HL-60/S4 (cell line): ENCODE measurements around the gene MAMDC4.
"Not testable (repeated sequence)": the region's sequence is repeated elsewhere in the genome, so short reads cannot be mapped to it uniquely, and the experiment has no call there.

ENCODE experiments used
- in situ Hi-C: fragments of 300-500 bp; cut with MboI; formaldehyde crosslinking; loops from 2 replicates; pipeline ENCODE4 v1.14.3; 2022; ENCODE audit warnings: low sequenced_read_pairs

MAMDC4 gene

DNA sequence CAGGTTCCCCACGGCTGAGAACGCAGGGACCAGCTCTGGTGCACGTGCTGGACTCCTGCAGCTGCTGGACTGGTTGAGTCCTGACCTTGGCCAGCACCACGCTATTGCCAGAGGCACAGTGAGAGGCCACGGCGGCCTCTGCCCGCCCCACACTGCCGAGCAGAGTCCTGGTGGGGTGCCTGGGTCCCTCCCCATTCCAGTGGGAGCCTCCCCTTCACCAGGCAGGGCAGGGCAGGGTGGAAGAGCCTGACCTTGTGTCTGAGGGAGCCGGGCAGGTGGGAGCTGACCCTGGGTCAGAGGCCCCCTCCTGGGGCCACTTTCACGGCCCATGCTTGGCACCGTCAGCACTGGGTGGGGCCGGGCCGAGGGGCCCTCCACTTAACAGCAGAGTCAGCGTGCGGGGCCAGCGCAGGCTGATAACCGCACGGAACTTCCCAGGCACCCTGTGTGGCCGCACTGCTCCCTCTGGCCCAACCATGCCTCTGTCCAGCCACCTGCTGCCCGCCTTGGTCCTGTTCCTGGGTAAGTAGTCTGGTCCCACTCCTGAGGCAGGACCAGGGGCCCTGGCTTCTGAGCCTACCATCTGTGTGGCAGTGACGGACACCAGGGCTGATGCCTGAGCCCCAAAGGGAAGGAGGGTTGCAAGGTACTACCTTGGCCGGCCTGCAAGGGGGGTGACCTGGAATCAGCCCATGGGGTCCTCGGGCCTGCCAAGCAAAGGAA is at the start of gene MAMDC4:
Gene MAMDC4, plus strand, starts transcription at position 406 of the 723 bp plus-strand sequence. Its CDS starts 71 bp downstream, at position 477.
- in situ Hi-C loops: no loop called here

DNA sequence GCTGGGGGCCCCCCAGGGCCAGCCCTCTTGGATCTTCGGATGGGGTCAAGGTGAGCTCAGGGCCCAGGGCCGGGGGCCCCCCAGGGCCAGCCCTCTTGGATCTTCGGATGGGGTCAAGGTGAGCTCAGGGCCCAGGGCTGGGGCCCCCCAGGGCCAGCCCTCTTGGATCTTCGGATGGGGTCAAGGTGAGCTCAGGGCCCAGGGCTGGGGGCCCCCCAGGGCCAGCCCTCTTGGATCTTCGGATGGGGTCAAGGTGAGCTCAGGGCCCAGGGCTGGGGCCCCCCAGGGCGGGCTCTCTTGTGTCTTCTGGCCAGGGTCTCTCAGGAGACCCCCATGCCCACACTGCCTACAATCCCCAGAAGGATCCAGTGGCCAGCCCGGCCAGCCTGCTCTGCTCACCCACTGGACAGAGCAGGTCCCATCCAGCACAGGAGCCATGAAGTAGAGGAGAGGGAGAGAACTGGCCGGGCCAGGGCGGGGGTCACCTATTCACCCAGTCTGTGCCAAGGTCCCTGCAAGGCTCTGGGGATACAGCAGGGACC is 49.1 kb upstream of the MAMDC4 start:
- in situ Hi-C loops: not testable (repeated sequence)

DNA sequence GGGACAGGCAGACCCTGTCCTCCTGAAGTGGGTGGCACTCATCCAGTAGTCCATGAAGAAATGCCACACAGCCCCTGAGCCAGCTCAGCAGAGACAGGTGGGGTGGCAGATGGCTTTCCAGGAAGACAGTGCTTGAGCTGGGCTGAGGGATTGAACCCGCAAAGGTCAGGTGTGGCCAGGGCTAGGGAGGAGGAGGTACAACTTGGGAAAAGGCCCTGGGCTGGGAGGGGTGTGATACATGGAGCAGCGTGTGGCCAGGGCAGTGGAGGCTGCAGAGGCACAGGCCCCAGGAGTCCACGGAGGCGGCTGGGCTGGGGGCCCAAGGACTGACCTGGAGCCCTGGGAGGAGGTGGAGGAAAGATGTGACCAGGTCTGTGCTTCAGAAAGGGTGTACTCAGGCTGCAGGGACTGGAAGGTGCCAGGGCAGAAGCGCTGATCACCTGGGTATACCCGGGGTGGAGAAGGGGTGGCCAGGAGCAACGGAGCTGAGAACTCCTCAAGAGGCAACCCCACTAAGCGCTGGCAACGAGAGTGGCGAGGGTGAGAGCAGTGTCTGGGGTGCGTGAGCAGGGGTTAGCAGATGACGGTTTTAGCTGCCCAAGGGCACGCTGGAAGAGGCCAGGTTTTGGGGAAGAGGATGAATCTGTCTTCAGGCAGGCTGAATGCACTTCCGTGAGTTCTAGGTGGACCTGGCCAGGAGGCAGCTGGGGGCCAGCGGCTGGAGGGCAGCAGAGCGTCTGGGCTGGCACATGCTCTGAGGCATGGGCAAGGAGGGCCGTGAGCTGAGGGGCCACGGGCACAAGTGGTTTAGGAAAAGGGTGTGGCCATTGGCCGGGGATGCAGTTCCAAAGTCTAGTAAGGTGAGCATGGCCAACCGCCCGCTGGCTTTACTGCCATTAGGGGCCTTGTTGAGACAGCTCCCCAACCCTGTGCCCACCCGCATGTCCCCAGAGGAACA is 48.3 kb upstream of the MAMDC4 start:
- in situ Hi-C loops: no loop called here

DNA sequence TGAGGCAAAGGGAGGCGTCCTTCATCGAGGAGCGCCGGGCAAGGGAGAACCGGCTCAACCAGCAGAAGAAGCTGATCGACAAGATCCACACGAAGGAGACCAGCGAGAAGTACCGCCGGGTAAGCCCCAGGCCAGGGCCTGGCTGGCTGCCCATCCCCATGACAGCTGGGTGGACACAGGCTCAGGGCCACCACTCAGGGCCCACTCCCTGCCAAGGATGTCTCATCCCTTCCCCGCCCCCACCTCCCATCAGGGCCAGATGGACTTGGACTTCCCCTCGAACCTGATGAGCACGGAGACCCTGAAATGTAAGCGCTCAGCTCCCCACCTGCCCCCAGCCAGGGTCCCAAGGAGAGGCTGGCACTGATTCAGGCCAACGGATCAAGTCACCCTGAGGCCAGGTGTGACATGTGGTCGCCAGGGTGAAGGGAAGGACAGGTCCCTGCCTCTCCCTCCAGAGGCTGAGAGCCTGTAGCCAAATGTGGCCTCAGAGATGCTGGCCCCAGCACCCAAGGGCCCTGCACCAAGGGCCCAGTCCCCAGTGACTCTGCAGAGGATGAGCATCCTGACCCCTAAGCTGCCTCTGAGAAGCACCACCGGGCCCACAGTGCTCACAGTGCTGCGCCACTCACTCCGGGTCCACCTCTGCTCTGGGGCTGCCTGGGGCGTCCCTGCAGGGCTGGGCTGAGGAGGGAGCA is 47.5 kb upstream of the MAMDC4 start:
- in situ Hi-C loops: no loop called here

DNA sequence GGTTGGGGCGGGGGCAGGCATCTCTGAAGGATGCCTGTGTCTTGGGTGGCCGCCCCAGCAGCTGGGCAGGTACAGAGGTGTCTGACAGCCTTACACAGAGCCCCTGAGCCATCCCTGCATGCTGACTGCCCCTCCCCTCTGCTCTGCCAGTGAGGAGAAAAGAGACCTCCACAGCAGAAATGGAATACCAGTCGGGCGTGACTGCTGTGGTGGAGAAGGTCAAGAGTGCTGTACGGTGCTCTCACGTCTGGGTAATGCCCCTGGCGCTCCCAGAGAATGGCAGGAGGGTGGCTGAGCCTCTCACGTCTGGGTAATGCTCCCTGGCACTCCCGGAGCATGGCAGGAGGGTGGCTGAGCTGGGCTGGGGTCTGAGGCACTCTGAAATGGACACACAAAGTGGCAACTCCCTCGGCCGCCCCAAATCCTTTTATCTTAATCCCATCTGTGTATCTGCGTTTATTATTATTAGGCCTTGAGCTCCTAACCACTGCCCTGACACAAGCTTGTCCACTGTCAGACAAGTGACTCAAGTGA is 46.9 kb upstream of the MAMDC4 start:
- in situ Hi-C loops: no loop called here

DNA sequence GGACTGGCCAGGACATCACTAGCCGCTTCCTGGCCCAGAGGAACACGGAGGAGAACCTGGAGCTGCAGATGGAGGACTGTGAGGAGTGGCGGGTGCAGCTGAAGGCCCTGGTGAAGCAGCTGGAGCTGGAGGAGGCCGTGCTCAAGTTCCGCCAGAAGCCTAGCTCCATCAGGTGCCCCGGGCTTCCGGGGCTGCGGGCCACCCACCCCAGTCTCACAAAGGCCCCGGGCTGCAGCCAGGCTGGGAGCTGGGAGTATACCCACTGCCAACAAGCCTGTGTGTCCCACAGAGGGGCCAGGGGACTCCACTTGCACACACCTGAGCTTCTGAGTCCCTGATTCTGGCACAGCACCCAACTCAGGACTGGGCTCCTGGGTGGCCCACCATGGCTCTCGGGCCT is 46.1 kb upstream of the MAMDC4 start:
- in situ Hi-C loops: no loop called here

DNA sequence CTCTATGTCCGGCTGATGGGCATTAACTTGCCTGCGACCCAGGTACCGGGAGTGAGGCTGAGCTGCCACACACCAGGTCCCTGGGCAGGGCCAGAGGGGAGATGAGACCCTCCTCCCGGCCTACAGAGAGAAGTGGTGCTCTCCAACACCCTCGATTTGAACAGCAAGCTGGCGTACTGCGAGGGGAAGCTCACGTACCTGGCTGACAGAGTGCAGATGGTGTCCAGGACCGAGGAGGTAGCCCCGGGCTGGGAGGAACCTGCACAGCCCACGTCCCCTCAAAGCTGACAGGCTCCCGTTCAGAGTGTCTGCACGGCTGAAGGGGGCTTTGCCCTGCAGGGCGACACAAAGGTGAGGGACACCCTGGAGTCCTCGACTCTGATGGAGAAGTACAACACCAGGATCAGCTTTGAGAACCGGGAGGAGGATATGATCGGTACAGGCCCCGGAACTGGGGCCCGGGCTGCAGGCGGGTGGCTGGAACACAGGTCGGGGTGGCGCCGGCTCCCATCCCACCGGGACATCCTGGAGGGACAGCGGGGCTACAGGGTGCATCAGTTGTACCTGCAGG is 45.4 kb upstream of the MAMDC4 start:
- in situ Hi-C loops: no loop called here

DNA sequence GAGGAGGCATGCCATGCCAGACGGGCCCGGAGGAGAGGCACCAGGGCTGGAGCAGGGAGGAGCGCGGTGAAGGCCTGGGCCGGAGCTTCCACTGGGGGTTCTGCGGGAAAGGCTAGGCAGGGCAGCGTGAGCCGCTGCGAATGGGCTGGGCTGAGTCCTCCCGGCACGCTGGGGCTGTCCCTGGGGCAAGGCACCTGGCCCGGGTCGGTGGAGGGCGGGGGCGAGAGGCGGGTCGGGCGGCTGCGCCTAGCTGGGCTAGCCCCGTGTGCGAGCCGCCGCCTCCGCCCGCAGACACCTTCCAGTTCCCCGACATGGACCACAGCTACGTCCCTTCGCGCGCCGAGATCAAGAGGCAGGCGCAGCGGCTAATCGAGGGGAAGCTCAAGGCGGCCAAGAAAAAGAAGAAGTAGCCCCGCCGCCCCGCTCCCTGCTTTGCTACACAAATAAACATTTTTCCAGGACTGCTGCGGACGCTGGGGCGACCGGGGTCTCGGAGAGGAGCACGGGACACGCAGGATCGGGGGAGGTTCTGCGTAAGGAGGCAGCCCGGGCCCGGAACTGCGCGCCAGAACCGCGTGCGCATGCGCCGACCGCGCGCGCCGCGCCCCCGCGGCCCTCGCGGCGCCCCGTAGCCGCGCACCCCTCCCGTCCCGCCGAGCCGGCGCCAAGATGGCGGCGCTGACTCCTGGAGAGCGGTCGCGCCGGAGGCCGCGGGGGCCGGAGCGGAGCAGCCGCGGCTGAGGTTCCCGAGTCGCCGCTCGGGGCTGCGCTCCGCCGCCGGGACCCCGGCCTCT is 44.7 kb upstream of the MAMDC4 start, which contains the start of gene RABL6:
Gene RABL6, plus strand, starts transcription at position 668 of the 794 bp plus-strand sequence. CDS start 249 bp downstream, outside the sequence.
- in situ Hi-C loops: no loop called here

DNA sequence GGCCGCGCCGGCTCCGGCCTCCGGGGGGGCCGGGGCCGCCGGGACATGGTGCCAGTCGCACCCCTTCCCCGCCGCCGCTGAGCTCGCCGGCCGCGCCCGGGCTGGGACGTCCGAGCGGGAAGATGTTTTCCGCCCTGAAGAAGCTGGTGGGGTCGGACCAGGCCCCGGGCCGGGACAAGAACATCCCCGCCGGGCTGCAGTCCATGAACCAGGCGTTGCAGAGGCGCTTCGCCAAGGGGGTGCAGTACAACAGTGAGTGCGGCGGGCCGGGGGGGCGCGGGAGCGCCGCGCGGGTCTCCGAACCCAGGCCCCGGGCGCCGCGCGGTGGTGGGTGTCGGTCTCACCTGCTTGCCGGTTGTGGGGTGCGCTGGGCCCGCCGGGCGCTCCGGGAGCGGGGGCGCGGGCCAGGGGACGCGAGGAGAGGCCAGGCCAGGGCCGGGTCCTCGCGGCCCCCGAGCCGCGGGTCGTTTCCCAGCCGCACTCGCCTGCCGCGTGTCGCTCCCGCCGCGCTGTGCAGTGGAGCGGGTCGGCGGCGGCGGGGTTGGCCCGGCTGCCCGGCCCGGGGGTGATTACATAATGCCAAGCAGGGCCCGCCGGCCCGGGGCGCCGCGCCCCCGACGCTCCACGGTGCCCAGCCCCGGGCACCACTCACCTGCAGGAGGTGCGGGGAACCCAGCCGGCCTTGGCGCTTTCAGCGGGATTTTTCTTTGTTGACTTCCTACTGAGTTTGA is 43.9 kb upstream of the MAMDC4 start:
- in situ Hi-C loops: no loop called here

DNA sequence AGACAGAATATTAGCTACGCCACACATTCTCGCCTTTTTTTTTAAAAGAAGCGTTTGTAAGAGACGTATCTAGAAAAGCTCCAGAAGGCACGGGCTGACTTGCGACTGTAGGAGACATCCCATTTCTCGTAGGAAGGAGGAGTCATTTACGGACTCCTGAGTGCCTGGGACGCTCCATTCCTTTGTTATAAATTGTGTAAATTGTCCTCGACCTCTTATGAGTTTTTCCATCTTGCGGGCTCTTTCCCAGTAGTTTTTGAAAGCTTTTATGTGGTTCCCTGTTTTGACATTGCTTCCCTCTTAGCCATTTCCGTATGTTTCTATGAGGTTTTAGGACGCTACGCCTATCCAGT is 43.4 kb upstream of the MAMDC4 start:
- in situ Hi-C loops: no loop called here

DNA sequence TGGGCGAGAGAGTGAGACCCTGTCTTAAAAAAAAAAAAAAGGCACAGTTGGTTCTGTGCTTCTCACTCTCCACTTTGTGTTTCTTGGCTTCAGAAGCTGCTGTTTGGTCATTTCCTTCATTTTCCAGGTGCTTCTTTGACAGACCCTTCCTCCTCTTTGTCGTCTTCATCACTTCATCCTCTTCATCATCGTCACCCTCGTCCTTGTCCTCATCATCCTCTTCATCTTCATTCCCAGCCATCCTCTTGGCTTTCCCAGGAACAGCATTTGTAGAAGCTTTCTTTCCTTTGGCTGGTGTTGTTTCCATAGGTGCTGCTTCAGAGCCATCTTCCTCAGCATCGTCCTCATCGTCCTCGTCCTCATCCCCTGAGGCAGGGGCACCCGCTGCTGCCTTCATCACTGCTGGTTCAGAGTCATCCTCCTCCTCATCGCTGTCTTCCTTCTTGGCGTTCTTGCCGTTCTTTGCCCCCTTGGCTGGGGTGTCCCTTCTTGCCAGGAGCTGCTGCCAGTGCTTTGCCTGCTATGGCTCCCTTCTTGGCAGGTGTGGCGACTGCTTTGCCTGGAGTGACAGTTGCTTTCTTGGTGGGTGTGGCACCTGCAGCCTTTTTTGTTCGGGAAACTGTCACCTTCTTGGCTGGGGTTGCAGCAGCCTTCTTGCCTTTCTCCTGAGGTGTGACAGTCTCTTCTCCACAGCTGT is 37.3 kb upstream of the MAMDC4 start:
- in situ Hi-C loops: no loop called here

DNA sequence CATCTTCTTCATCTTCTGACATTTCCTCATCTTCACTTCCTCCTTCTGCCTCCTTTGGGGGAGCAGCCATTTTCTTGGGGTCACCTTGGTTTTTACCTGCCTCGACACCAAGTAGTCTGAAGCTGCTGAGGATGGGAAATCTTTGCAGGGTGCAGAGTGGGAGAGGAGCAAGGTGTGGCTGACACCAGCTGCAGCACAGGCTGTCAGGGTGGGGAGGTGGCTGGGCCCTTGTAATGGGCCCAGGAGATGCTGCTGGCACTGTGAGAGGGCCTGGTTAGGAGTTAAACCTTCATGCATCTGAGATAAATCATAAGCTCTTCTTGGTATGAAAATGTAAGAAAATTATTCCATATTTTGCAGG is 36.7 kb upstream of the MAMDC4 start:
- in situ Hi-C loops: no loop called here

DNA sequence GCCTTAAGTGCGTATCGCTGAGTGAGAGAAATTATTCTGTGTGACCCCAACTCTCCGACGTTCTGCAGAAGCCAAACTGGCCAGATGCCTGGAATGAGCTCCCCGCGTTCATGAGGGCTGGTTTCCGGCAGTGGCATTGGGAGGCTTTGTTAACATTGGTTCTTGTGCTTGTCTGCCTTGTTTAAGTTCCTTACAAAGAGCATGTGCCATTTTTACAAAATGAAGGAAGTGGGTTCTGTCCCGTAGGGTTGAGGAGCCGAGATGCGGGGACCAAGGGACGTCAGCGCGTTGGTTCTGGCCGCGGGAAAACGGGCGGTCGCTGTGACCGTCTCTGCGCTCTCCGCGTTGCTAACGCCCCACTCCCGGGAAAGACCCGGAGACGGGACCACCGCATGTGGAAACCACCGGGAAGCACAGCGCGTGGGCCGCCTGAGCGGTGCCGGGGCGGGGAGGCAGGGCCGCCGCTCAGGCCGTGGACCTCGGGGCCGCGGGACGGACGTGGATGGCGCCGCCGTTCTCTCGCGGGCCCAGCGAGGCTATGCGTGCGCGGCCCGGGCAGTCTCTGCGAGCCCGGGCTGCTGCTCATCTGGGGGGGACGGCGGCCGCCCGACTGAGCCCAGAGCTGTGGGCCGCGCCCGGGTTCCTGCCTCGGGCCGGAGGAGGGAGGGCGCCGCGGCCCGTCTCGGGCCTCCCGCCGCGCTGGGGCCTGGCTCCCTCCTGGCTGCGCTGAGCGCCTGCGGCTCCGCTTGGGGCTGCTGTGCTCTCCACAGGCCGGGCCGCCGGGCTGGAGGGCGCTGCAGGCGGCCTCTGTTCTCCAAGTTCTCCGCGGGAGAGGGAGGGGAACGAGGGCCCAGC is 30.9 kb upstream of the MAMDC4 start:
- in situ Hi-C loops: no loop called here

DNA sequence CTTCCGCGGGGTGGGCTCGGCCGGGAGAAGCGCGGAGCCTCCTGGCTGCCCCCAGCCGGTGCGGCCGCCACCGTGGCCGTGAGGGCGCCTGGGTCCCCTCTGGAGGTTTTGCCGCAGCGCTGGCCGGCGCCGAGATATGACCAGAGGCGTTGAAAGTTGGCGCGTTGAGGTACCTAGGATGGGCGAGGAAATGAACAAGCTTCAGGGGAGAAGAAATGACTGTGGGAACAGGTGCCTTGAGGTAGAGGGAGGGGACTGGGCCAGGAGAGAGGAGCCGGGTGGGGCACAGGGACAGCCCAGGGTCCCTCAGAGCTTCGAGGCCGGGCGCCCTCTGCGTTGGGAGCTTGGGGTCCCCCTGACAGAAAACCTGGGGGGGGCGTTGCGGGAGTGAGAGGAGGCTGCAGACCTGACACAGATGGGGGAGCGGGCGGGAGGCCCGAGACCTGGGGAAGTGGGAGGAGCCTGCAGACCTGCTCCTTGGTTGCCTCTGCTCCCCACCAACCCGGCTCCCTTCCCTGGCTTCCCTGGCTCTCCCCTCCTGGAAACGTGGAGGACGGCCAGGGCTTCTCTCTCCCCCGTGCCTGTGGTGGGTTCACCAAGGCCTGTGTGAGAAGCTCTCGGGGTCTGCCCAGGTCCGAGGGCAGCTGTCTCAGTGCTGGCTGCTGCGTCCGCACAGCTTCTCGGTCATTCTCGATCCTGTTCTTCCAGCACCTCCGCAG is 30.2 kb upstream of the MAMDC4 start:
- in situ Hi-C loops: no loop called here

DNA sequence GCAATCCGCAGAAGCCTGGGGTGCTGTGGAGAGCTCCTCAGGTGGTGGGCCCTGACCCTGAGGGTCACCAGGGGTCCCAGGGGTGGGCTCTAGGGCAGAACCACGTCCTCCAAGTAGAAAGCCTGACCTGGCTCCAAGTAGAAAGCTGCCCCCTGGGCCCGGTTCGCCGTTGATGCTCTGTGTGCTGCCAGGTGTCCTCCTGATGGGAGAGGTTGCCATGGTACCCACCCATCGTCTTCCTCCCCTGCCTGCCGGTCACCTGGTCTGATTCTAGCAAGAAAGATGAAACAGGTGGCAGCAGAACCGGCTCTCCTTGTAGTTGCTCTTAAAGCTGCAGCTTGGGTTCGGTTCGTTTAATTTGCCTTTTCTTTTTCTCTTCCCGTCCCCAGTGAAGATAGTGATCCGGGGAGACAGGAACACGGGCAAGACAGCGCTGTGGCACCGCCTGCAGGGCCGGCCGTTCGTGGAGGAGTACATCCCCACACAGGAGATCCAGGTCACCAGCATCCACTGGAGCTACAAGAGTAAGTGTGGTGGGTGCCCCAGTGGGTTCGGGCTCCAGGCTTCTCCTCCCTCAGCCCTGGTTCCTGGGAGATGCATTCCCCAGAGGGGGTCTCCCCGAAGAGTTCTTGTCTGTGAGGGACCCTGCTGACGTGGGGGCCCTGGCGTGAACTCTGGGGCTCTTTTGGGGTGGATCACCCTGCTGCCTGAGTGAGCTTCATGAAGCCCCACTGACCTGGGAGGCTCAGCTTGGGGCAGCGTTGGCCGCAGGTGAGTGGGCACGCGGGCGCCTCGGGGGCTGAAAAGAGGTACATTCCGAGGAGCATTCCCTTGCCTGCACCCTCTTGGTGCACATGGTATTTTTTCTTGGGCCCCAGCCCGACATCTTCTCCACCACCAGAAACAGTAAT is 28.8 kb upstream of the MAMDC4 start:
- in situ Hi-C loops: no loop called here
